IPS-NIHi11 (cell line): ENCODE measurements around the gene WASF3.

Experiments used
- DNase-seq: peaks from one replicate; pipeline ENCODE4 v3.0.0; 2012; ENCODE audit warnings: mixed read lengths, low spot score

The WASF3 gene

GRCh38 chr13:26589754-26590153 is 32.3 kb downstream of the WASF3 start:
- DNase-seq: no peak

GRCh38 chr13:26590379-26590778 is 32.9 kb downstream of the WASF3 start:
- no peak for DNase-seq

GRCh38 chr13:26590951-26591350 is 33.5 kb downstream of the WASF3 start:
- DNase-seq: no peak

- DNase-seq: no peak
Measured at GRCh38 chr13:26591672-26592071, 34.2 kb downstream of the WASF3 start.

- DNase-seq: no peak
Measured at GRCh38 chr13:26593661-26594060, 36.2 kb downstream of the WASF3 start.

- no peak for DNase-seq
Measured at GRCh38 chr13:26594363-26594762, 36.9 kb downstream of the WASF3 start.

GRCh38 chr13:26596458-26596857 is 39.0 kb downstream of the WASF3 start:
- no peak for DNase-seq

GRCh38 chr13:26599403-26599802 is 41.9 kb downstream of the WASF3 start:
- no peak for DNase-seq

- DNase-seq: no peak
Measured at GRCh38 chr13:26599860-26600259, 42.4 kb downstream of the WASF3 start.

GRCh38 chr13:26600343-26600742 is 42.9 kb downstream of the WASF3 start:
- no peak for DNase-seq

- peak; percentile 24 for DNase-seq
Measured at GRCh38 chr13:26601669-26602068, 44.2 kb downstream of the WASF3 start.

- no peak for DNase-seq
Measured at GRCh38 chr13:26602783-26603182, 45.3 kb downstream of the WASF3 start.

- DNase-seq: no peak
Measured at GRCh38 chr13:26604784-26605545, 47.5 kb downstream of the WASF3 start.

GRCh38 chr13:26605845-26606244 is 48.4 kb downstream of the WASF3 start:
- peak; percentile 60 for DNase-seq

GRCh38 chr13:26606631-26607030 is 49.1 kb downstream of the WASF3 start:
- no peak for DNase-seq

- DNase-seq: no peak
Measured at GRCh38 chr13:26614721-26615120, 57.2 kb downstream of the WASF3 start.

- DNase-seq: no peak
Measured at GRCh38 chr13:26616126-26616525, 58.6 kb downstream of the WASF3 start.

GRCh38 chr13:26618726-26619125 is 61.2 kb downstream of the WASF3 start:
- DNase-seq: no peak

GRCh38 chr13:26619358-26619757 is 61.9 kb downstream of the WASF3 start:
- no peak for DNase-seq

GRCh38 chr13:26621731-26622401 is 64.4 kb downstream of the WASF3 start:
- DNase-seq: no peak

- DNase-seq: no peak
Measured at GRCh38 chr13:26623125-26623524, 65.6 kb downstream of the WASF3 start.

- no peak for DNase-seq
Measured at GRCh38 chr13:26624572-26624971, 67.1 kb downstream of the WASF3 start.

- DNase-seq: no peak
Measured at GRCh38 chr13:26626271-26626670, 68.8 kb downstream of the WASF3 start.

- no peak for DNase-seq
Measured at GRCh38 chr13:26628706-26629105, 71.2 kb downstream of the WASF3 start.
